A673 (cell line): ENCODE results near the gene AOPEP.

Experiments used
- EZH2 ChIP-seq: fragments of 200-600 bp; sonication (generic); IDR thresholded peaks from 2 replicates; pipeline ENCODE4 v1.6.1; 2017; ENCODE audit warnings: borderline replicate concordance, low read depth, mild to moderate bottlenecking, mixed read lengths, antibody characterized with exemption, low read length; ENCODE audit not compliant: poor library complexity, severe bottlenecking
- TF ChIP-seq, protein P1 (sequence below): fragments of 300-800, 200-600 bp; sonication (generic); conservative IDR thresholded peaks from 2 replicates; pipeline ENCODE4 v1.5.1; 2017; ENCODE audit warnings: low read depth, mild to moderate bottlenecking, antibody characterized with exemption, low read length, moderate library complexity, mixed read lengths

DNA sequence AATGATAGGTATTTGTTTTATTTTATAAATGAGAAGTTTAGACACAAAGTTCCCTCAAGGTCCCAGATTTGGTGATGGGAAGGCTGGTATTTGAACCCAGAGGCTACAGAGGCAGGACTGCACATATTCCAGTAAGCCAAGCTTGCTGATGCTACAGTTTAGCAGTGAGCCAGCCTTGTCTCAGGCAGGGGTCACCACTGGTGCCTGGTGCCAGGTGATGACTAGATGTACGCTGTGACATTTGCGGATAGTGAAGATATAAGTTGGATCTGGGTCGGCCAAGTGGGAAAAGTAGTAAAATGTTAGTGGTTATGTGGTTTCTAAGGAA is 143.9 kb downstream of the AOPEP start:
- TF ChIP-seq, protein P1, sequence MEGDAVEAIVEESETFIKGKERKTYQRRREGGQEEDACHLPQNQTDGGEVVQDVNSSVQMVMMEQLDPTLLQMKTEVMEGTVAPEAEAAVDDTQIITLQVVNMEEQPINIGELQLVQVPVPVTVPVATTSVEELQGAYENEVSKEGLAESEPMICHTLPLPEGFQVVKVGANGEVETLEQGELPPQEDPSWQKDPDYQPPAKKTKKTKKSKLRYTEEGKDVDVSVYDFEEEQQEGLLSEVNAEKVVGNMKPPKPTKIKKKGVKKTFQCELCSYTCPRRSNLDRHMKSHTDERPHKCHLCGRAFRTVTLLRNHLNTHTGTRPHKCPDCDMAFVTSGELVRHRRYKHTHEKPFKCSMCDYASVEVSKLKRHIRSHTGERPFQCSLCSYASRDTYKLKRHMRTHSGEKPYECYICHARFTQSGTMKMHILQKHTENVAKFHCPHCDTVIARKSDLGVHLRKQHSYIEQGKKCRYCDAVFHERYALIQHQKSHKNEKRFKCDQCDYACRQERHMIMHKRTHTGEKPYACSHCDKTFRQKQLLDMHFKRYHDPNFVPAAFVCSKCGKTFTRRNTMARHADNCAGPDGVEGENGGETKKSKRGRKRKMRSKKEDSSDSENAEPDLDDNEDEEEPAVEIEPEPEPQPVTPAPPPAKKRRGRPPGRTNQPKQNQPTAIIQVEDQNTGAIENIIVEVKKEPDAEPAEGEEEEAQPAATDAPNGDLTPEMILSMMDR, result no peak
- no peak for TF ChIP-seq EZH2
